ENCODE measurements around the gene CHMP4A. TPM values are rescaled to one million over a fixed set of nuclear protein-coding genes. Genes with fewer than 3 reads are reported as not detected.

CHMP4A gene
- total RNA-seq, 1 donor from 2014 or later: 32.4 TPM

GRCh38 chr14:24177041-24177825 is 36.1 kb downstream of the CHMP4A start:
- Mint-ChIP-seq H3K27ac (ENCODE audit: unreplicated experiment) (no peak overlapping the region), H3K4me3 (ENCODE audit: unreplicated experiment) (no peak overlapping the region), H3K27me3 (ENCODE audit: unreplicated experiment) (peaks cover 7% of the 10 kb centered on the region), H3K36me3 (ENCODE audit: unreplicated experiment) (no peaks in the 10 kb centered on the region), H3K9me3 (ENCODE audit: unreplicated experiment) (peaks cover 7% of the 10 kb centered on the region), H3K4me1 (ENCODE audit: low read depth, unreplicated experiment) (peaks cover 11% of the 10 kb centered on the region)
- no peak for TF ChIP-seq CTCF (IDR thresholded peaks at IDR 0.05; ENCODE audit: partially characterized antibody, unreplicated experiment)
- DNase-seq: no peak

- H3K4me3 Mint-ChIP-seq (ENCODE audit: unreplicated experiment): no peak overlapping the region
- DNase-seq: no peak
- H3K27me3 Mint-ChIP-seq (ENCODE audit: unreplicated experiment): peaks cover 7% of the 10 kb centered on the region
- H3K9me3 Mint-ChIP-seq (ENCODE audit: unreplicated experiment): peaks cover 7% of the 10 kb centered on the region
- H3K27ac Mint-ChIP-seq (ENCODE audit: unreplicated experiment): no peak overlapping the region
- H3K36me3 Mint-ChIP-seq (ENCODE audit: unreplicated experiment): no peaks in the 10 kb centered on the region
- TF ChIP-seq CTCF (IDR thresholded peaks at IDR 0.05; ENCODE audit: partially characterized antibody, unreplicated experiment): no peak
- peaks cover 11% of the 10 kb centered on the region for H3K4me1 Mint-ChIP-seq (ENCODE audit: low read depth, unreplicated experiment)
These were observed 36.7 kb downstream of the CHMP4A start for GRCh38 chr14:24176599-24176998.

GRCh38 chr14:24172871-24173281 is 40.4 kb downstream of the CHMP4A start:
- peak overlapping the region; percentile 59 for H3K27ac Mint-ChIP-seq (ENCODE audit: unreplicated experiment)

GRCh38 chr14:24172261-24172860 is 40.9 kb downstream of the CHMP4A start:
- Mint-ChIP-seq H3K4me3 (ENCODE audit: unreplicated experiment) (peak overlapping the region; percentile 94), H3K27ac (ENCODE audit: unreplicated experiment) (peak overlapping the region; percentile 88), H3K4me1 (ENCODE audit: low read depth, unreplicated experiment) (peaks cover 4% of the 10 kb centered on the region), H3K27me3 (ENCODE audit: unreplicated experiment) (peaks cover 3% of the 10 kb centered on the region), H3K36me3 (ENCODE audit: unreplicated experiment) (no peaks in the 10 kb centered on the region), H3K9me3 (ENCODE audit: unreplicated experiment) (peaks cover 3% of the 10 kb centered on the region)
- DNase-seq: peak; percentile 36
- TF ChIP-seq CTCF (IDR thresholded peaks at IDR 0.05; ENCODE audit: partially characterized antibody, unreplicated experiment): no peak

More at GRCh38 chr14:24172871-24173281, 40.4 kb downstream of the CHMP4A start:
- Mint-ChIP-seq H3K27me3 (ENCODE audit: unreplicated experiment) (peaks cover 3% of the 10 kb centered on the region), H3K36me3 (ENCODE audit: unreplicated experiment) (no peaks in the 10 kb centered on the region), H3K4me1 (ENCODE audit: low read depth, unreplicated experiment) (peaks cover 4% of the 10 kb centered on the region), H3K9me3 (ENCODE audit: unreplicated experiment) (peaks cover 3% of the 10 kb centered on the region), H3K4me3 (ENCODE audit: unreplicated experiment) (peak overlapping the region; percentile 94)
- DNase-seq: no peak
- no peak for TF ChIP-seq CTCF (IDR thresholded peaks at IDR 0.05; ENCODE audit: partially characterized antibody, unreplicated experiment)

All from glutamatergic neuron (in vitro differentiated cells).